ENCODE measurements around the gene PARP15.
A peak's percentile ranks its signal among the peaks of the same experiment; 100 is the strongest.

PARP15 gene

GRCh38 chr3:122577409-122578031 lies at the start of gene PARP15:
Gene PARP15, plus strand, starts transcription at chr3:122577650. Its CDS starts 18 bp downstream, at chr3:122577668.
- Histone ChIP-seq H3K9ac (no peak within 1 kb of the TSS), H3K4me1 (peaks cover 10% of the 10 kb centered on the region), H3K27me3 (ENCODE audit: control insufficient read depth, insufficient read depth, low read length) (no peaks in the 10 kb centered on the region), H3K27ac (no peak within 1 kb of the TSS), H3K4me3 (ENCODE audit: low read depth, low read length) (no peak within 1 kb of the TSS), H3K79me2 (no peaks in the 10 kb centered on the region), H3K4me2 (ENCODE audit: low read length) (no peak within 1 kb of the TSS), H3K36me3 (ENCODE audit: control insufficient read depth, insufficient read depth, low read length) (peaks cover 3% of the 10 kb centered on the region), H3K9me3 (ENCODE audit: control insufficient read depth, low read length) (no peaks in the 10 kb centered on the region), H2AFZ (peak within 1 kb of the TSS; percentile 77)
- TF ChIP-seq, protein P1, sequence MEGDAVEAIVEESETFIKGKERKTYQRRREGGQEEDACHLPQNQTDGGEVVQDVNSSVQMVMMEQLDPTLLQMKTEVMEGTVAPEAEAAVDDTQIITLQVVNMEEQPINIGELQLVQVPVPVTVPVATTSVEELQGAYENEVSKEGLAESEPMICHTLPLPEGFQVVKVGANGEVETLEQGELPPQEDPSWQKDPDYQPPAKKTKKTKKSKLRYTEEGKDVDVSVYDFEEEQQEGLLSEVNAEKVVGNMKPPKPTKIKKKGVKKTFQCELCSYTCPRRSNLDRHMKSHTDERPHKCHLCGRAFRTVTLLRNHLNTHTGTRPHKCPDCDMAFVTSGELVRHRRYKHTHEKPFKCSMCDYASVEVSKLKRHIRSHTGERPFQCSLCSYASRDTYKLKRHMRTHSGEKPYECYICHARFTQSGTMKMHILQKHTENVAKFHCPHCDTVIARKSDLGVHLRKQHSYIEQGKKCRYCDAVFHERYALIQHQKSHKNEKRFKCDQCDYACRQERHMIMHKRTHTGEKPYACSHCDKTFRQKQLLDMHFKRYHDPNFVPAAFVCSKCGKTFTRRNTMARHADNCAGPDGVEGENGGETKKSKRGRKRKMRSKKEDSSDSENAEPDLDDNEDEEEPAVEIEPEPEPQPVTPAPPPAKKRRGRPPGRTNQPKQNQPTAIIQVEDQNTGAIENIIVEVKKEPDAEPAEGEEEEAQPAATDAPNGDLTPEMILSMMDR (IDR thresholded peaks at IDR 0.05), result no peak

- no peaks in the 10 kb centered on the region for H3K9me3 ChIP-seq (ENCODE audit: control insufficient read depth, low read length)
- no peak overlapping the region for H3K9ac ChIP-seq
- no peaks in the 10 kb centered on the region for H3K4me1 ChIP-seq
- H3K27ac ChIP-seq, result no peak overlapping the region
- H3K4me3 ChIP-seq (ENCODE audit: low read depth, low read length), result no peak overlapping the region
- no peaks in the 10 kb centered on the region for H3K36me3 ChIP-seq (ENCODE audit: control insufficient read depth, insufficient read depth, low read length)
- H3K79me2 ChIP-seq, result no peaks in the 10 kb centered on the region
- no peak overlapping the region for H2AFZ ChIP-seq
- H3K27me3 ChIP-seq (ENCODE audit: control insufficient read depth, insufficient read depth, low read length), result no peaks in the 10 kb centered on the region
- TF ChIP-seq, protein P1 (IDR thresholded peaks at IDR 0.05), result no peak
- no peak overlapping the region for H3K4me2 ChIP-seq (ENCODE audit: low read length)
Observed at GRCh38 chr3:122530164-122530563, 47.3 kb upstream of the PARP15 start.

GRCh38 chr3:122533480-122533879 lies 44.0 kb upstream of the PARP15 start:
- no peaks in the 10 kb centered on the region for H3K36me3 ChIP-seq (ENCODE audit: control insufficient read depth, insufficient read depth, low read length)
- H3K9me3 ChIP-seq (ENCODE audit: control insufficient read depth, low read length), result no peaks in the 10 kb centered on the region
- TF ChIP-seq, protein P1 (IDR thresholded peaks at IDR 0.05), result no peak

GRCh38 chr3:122533931-122534334 lies 43.5 kb upstream of the PARP15 start:
- no peaks in the 10 kb centered on the region for H3K27me3 ChIP-seq (ENCODE audit: control insufficient read depth, insufficient read depth, low read length)
- no peak overlapping the region for H3K4me2 ChIP-seq (ENCODE audit: low read length)
- TF ChIP-seq, protein P1 (IDR thresholded peaks at IDR 0.05), result no peak
- H3K4me1 ChIP-seq, result peaks cover 6% of the 10 kb centered on the region
- H3K27ac ChIP-seq, result no peak overlapping the region
- no peaks in the 10 kb centered on the region for H3K36me3 ChIP-seq (ENCODE audit: control insufficient read depth, insufficient read depth, low read length)
- H3K9ac ChIP-seq, result no peak overlapping the region
- no peak overlapping the region for H2AFZ ChIP-seq
- H3K79me2 ChIP-seq, result no peaks in the 10 kb centered on the region
- no peaks in the 10 kb centered on the region for H3K9me3 ChIP-seq (ENCODE audit: control insufficient read depth, low read length)
- H3K4me3 ChIP-seq (ENCODE audit: low read depth, low read length), result no peak overlapping the region

More at GRCh38 chr3:122533480-122533879, 44.0 kb upstream of the PARP15 start:
- Histone ChIP-seq H3K4me1 (peaks cover 6% of the 10 kb centered on the region), H2AFZ (no peak overlapping the region), H3K27me3 (ENCODE audit: control insufficient read depth, insufficient read depth, low read length) (no peaks in the 10 kb centered on the region), H3K27ac (no peak overlapping the region), H3K79me2 (no peaks in the 10 kb centered on the region), H3K4me3 (ENCODE audit: low read depth, low read length) (no peak overlapping the region), H3K4me2 (ENCODE audit: low read length) (no peak overlapping the region), H3K9ac (no peak overlapping the region)

Measured in parathyroid adenoma (tissue), 2 donors.